Kasumi-1 (cell line): ENCODE measurements around the gene KRTAP5-7.
"Not testable (repeated sequence)": the region's sequence is repeated elsewhere in the genome, so short reads cannot be mapped to it uniquely, and the experiment has no call there.

Source experiments
- DNase-seq, 2 experiments: peaks; one replicate each; lab custom pipeline; 2025; lab: John Stamatoyannopoulos, UW

KRTAP5-7 gene, protein sequence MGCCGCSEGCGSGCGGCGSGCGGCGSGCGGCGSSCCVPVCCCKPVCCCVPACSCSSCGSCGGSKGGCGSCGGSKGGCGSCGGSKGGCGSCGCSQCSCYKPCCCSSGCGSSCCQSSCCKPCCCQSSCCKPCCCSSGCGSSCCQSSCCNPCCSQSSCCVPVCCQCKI

DNA sequence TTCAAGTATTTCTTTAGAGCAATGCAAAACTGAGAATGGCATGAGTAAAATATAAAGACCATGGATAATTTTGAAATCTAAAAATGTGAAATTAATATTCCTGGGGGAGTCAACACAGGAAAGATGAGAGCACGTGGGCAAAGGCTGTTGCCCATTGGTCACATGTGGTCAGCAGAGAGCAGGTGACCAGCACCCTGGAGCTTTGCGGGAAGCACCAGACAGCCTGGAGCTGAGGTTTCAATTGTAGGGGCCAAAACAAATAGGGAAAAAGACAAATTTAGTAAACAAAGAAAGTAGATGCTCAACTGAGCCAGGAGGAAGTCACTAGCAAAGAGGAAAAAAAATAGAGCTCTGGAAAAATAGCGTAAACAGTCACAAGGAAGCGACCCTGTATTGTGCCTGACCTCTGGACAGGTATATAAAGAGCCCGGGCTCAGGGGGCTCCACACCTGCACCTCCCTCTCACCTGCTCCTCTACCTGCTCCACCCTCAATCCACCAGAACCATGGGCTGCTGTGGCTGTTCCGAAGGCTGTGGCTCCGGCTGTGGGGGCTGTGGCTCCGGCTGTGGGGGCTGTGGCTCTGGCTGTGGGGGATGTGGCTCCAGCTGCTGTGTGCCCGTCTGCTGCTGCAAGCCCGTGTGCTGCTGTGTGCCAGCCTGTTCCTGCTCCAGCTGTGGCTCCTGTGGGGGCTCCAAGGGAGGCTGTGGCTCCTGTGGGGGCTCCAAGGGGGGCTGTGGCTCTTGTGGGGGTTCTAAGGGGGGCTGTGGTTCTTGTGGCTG is at the start of gene KRTAP5-7:
KRTAP5-7 (plus strand) TSS at position 472 of the 780 bp plus-strand sequence; CDS start at position 506, 34 bp downstream.
- DNase-seq, result not testable (repeated sequence)

DNA sequence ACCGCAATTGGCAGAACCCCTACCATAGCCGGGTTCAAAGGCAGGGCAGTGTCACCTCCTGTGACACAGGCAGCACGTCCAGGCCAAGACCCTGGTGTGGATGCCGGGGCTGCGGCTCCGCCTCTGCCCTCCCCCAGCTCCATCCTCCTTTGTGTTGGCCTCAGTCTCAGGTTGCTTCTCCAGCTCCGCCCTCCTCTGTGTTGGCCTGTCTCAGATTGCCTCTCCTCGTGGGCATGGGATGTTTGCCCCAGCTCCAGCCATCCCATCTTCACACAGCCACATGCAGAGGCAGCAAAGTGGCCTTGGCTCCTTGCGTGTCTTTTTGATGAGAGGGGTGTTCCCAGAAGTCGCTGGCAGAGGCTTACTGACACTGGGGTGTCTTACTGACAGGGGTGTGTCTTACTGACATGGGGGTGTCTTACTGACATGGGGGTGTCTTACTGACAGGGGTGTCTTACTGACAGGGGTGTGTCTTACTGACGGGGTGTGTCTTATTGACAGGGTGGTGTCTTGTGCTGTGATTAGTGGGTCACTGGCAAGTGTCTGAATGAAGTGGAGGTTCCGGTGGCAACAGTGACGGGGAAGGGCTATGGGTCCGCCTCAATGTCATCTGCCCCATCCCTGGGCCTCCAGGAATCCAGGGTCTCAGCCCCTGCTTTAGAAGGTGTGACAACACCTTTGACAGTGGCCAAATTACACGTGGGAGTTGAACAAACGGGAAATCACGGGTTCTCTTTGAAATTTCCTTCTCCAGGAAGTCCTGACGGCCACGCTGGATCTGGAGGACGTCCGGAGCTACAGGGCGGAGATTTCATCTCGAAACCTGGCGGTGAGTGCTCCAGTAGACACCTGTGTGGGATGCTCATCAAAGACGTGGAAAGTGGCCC is 49.2 kb upstream of the KRTAP5-7 start:
- DNase-seq, result no peak

DNA sequence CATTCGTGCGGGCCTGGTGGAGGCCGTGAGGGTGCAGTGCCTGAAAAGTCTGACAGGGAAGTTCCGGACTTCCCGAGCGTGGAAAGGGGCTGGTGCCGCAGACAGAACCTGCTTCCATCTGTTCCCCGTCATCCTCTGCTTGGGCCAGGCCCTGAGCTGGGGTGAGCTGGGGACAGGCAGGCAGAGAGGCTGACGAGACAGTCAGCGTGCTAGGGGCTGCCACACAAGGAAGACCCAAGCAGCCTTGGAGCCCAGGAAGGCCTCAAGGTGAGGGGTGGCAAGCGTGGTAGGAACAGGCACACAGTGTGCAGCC is 48.6 kb upstream of the KRTAP5-7 start:
- no peak for DNase-seq

DNA sequence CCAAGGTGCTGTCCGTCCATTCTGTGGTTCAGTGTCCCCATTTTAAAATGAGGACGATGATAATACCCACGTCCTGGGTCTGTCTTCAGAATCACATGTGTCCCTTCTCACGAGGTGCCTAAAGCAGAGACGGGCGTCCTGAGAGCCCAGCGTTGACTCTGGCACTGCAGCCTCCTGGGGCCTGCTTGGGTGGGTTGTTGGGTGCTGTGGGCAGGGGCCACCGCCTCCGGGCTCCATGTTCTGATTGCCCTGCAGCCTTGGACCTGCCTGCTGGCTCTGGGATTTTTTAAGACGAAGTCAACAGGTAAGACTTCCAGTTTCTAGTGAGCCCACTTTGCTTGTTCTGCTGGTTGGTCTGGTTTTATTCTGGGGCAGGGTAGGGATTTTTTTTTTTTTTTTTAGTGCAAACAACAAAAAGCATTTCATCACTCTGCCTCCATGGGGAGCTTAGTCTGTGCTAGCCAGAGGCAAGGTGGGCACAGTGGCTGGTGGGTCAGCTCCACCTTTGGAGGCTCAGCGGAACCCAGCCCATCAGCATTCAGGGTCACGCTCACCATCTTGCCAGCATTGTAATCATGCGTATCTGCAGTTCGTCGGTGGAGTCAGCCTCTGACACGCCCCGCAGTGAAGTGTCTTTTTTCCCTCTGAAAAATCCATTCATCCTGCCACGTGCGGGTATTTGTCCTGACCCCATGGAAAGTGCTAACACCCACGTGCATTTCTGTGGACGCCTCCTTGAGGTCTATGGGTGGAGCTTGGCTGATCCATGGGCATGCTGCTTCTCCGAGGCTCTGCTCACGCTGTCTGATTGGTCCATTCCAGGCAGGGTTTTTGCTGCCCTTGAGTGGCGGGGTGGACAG is 45.7 kb upstream of the KRTAP5-7 start:
- no peak for DNase-seq

DNA sequence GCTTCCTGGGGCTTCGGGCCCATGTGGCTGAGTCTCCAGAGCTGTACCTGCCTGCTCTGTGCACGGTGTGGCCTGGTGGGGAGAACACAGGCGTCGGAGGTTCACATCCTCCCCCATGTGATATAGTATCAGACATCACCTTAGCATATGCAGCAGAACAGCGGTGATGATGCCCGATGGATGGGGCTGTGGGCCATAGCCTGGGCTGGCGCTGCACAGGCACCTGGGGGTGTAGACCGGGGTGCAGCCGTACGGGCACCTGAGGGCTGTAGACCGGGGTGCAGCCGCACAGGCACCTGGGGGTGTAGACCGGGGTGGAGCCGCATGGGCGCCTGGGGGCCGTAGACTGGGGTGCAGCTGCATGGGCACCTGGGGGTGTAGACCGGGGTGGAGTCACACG is 44.9 kb upstream of the KRTAP5-7 start:
- no peak for DNase-seq

DNA sequence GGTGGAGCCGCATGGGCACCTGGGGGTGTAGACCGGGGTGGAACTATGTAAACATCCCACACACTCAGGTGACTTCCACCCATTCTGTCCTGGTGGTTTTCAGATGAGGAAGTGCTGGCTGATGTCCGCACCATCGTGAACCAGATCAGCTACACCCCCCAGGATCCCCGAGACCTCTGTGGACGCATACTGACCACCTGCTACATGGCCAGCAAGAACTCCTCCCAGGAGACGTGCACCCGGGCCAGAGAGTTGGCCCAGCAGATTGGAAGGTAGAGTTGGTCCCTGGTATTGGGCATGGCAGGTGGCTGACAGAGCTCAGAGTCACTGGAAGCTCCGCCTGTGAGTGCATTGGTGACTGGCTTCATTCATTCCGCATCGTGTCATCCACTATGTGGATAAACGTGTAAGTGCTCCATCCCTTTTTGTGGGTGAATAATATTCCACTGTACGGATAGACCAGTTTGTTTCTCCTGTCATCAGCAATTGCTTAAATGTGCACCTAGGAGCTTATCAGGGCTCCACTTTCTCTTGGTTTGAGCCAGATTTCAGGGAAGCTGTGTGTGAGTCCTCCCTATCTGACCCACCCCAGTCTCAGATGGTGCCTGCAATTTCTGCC is 44.2 kb upstream of the KRTAP5-7 start:
- DNase-seq, result no peak

DNA sequence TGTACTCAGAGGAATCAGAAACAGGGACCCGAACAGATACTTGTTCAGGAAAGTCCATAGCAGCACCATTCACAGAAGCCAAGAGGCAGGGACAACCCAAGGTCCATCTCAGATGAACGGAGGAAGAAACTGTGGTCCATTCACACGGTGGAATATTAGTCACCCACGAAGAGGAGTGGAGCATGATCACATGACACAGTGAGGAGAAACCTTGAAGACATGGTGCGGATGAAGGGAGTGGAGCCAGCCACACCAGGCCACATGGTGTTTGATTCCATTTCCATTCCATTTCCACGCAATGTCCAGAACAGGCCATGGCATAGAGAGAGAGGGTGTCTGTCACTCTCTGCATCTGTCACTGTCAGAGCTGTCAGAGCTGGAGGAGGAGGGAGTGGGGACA is 43.4 kb upstream of the KRTAP5-7 start:
- DNase-seq, result no peak

DNA sequence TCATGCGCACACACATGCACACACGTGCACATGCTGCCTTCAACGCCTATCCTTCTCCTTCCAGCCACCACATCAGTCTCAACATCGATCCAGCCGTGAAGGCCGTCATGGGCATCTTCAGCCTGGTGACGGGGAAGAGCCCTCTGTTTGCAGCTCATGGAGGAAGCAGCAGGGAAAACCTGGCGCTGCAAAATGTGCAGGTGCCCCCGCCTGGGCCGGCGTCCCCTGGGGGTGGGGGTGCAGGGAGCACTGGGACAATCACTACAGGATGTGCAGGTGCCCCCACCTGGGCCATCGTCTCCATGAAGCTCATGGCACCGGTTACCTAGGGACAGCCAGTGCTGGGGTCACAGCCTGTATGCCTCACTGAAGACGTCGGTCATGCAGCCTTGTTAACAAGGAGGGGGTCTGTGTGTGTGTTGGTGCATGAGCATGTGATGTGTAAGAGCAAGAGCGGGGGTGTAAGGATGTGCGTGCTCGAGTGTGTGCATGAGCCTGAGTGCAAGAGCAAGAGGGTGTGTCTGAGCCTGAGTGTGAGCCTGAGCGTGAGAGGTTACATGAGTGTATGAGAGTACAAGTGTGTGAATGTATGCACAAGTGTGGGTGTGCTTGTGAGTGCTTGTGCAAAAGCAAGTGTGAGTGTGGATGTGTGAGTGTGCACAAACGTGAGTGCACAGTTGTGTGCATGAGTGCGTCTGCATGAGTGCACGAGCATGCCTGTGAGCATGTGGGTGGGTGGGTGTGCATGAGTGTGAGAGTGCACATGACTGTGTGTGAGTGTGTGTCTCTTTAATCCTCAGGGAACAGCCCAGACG is 42.6 kb upstream of the KRTAP5-7 start:
- no peak for DNase-seq

DNA sequence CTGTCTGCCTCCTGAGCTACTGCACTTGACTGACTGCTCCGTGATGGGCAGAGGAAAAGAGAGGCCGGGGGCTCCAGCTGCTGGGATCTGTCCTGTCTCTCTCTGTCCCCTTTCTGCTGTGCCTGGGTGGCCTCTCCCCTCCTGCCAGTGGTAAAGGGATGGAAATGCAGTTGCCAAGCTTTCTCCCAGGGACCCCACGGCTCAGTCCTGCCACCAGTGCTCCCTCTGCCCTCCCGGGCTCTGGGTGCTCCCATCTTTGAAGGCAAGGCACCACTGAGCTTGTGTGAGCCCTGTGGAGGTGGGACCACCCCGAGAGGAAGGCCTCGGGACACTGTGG is 42.0 kb upstream of the KRTAP5-7 start:
- DNase-seq, result no peak

DNA sequence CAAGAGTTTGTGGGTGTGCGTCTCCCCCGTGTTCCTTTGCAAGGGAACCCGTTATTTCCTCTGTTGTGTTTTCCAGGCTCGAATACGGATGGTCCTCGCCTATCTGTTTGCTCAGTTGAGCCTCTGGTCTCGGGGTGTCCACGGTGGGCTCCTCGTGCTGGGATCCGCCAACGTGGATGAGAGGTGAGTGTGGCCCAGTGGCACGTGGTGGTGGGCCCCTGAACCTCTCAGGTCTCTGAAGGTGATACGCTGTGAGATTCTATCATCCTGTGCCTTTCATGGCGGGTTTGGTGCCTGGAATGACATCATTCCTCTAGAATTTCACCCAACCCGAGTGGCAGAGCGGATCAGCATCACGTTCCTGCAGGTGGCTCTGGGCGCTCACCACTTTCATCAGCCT is 41.6 kb upstream of the KRTAP5-7 start:
- DNase-seq, result no peak

DNA sequence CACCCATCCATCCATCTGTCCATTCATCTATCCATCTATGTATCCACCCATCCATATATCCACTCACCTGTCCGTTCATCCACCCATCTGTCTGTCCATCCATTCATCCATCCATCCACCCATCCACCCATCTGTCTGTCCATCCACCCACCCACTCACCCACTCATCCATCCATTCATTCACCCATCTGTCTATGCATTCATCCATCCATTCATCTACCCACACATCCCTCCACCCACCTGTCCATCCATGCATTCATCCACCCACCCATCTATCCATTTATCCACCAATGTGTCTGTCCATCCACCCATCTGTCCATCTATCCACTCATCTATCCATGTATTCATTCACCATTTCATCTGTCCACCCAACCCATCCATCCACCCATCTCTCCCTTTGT is 40.7 kb upstream of the KRTAP5-7 start:
- no peak for DNase-seq

DNA sequence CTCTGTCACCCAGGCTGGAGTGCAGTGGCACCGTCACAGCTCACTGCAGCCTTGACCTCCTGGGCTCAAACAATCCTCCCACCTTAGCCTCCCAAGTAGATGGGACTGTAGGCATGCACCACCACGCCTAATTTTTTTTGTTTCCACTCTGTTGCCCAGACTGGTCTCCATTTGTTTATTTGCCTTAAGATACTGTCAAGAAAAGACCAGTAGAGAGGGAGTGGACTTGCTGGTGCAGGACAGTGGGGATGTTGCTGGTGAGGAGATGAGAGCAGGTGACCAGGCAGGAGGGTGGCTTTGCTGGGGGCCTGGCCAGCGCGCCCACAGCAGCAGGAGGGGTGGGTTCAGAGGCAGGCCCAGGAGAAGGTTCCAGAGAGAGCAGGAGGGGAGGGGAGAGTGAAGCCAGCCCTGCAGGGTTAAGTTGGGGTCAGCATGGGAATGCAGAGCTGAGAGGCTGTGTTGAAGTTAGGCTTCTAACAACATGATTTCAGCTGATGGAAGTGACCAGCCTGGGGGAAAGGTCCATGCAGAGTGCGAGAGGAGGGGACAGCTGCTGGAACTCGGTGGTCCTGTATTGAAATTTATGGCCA is 38.3 kb upstream of the KRTAP5-7 start:
- DNase-seq, result no peak

DNA sequence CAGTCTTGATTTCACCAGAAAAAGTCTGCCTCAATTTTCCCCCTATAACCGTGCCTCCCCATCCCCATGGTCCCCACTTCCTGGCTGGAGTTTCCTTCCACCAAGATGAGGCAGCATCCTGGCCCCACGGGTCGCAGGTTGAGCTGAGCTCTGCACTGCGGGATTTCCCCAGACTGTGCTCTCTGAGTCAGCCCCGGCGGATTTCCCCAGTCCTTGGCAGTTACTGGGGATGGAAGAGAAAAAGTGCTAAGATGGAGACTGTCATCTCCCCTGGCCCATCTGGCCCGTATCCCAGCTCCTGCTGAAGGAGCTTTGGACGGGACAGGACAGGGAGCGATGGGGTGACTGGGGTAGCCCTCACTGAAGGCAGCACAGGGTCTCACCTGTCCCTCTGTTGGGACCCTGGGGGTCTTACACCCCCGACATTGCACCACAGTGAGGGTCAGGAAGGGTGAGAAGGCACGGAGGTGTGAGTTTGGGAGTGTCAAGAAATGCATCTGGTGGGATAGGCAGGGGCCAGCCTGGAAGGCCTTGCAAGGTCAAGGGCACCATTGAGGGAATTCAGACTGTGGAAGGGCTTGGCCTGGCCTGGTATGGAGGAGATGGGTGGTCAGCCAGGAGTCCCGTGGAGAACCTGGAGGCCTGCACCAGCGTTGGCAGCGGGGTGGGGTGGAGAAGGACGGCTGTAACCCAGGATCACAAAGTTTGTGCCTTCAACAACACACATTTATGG is 37.6 kb upstream of the KRTAP5-7 start:
- DNase-seq, result no peak

DNA sequence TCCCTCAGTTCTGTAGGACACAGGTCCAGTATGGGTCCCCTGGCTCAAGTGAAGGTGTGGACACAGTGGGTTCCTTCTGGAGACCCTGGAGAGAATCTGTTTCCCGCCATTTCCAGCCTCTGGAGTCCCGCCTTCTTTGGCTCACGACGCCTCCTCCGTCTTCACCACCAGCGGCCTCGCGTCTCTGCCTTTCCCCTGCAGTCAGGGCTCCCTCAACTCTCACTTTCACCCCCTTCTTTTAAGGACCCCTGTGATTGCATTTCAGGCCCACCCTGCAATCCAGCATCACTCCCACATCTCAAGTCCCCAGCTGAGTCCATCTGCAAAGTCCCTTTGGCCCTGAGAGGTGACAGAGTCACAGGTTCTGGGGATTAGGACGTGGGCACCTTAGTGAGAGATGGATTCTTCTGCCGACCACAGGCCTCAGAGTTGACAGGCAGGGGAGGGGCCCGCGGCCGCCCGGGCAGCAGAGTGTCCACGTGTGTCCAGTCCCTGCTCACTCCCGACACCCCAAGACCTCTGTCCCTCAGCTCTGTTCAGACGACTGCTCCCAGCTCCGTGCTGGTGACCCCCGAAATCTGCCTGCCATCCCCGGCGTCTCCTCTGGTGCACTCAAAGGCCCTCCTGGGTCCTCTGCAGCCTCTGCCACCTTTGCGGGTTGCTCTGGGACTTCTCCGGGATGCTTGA is 36.9 kb upstream of the KRTAP5-7 start:
- DNase-seq, result no peak

DNA sequence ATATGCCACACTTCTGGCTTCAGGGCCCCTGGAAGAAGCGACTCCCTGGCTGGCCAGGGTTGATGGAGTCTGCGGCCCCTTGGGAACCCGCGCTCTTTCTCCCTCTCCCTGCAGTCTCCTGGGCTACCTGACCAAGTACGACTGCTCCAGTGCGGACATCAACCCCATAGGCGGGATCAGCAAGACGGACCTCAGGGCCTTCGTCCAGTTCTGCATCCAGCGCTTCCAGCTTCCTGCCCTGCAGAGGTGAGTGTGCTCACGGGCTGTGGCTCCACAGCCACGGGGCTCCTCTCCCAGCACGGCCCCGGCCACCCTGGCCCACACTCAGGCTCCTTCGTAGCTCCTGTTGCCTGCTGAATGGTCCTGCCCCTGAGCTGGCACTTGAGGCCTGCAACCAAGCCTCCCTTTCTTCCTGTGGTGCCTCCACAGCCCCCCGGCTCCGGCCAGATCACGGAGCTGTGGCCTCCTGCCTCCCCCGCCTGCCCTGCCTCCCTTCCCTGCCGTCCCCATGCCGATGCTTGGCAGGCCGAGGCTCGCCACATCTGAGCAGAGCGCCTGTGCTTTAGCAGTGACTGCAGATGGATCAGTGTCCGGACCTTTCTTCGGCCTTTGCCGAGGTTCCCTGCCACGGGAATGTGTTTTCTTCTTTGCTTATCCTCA is 36.2 kb upstream of the KRTAP5-7 start:
- no peak for DNase-seq

DNA sequence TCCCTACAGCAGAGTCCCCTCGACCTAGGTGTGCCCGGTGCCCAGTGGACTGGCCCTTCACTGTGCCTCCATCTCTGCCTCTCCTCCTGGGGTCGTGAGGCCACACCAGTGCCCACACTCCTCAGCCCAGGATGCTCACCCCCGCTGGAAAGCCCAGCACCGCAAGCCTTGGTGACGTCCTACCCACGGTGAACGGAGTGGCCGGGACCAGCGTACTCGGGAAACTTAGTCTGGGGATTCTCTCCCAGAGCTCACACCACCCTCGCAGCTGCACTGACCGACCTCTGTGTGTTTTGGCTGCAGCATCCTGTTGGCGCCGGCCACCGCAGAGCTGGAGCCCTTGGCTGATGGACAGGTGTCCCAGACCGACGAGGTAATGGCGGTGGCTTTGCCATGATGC is 35.5 kb upstream of the KRTAP5-7 start:
- DNase-seq, result no peak

DNA sequence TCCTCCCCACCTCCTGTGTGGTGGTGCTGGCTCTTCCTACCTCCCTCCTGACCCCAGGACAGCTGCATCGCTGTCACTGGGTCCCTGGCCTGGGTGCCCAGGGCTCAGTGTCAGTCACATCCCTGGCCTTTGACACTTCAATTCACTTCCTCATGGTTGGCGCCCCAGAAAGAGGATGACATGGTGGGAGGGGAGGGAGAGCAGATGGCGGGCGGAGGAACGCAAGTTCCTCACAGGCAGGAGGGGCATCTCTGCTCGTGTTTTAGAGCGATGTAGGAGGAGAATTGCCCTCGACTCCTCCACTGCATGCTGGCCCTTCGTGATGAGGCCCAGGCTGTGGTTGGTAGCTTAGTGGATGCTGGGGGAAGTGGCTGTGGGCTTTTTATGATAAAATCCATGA is 35.1 kb upstream of the KRTAP5-7 start:
- no peak for DNase-seq
